NT2/D1 (cell line): ENCODE measurements around the gene F12.

ENCODE experiments used
- SUZ12 ChIP-seq: IDR thresholded peaks from 2 replicates; pipeline ENCODE4 v1.6.1; 2011; ENCODE audit not compliant: insufficient read length, insufficient read depth; ENCODE audit errors: extremely low read depth
- YY1 ChIP-seq: IDR thresholded peaks from 2 replicates; pipeline ENCODE4 v1.6.1; 2011; ENCODE audit not compliant: insufficient read length, insufficient read depth
- ZNF274 ChIP-seq: IDR thresholded peaks from 2 replicates; pipeline ENCODE4 v1.6.1; 2011; ENCODE audit warnings: mild to moderate bottlenecking, low read depth, low read length

GRCh38 chr5:177438468-177438867, 29.1 kb upstream of the F12 start:
- TF ChIP-seq YY1 (no peak), SUZ12 (no peak), ZNF274 (no peak)
